ENCODE results near the gene PLXNA2.
A peak's percentile ranks its signal among the peaks of the same experiment; 100 is the strongest.

The PLXNA2 gene

GRCh38 chr1:208256091-208256490 is 11.9 kb upstream of the PLXNA2 start:
- H3K27ac Mint-ChIP-seq = no peak overlapping the region
- H3K4me1 Mint-ChIP-seq (ENCODE audit: low read depth) = no peaks in the 10 kb centered on the region
- DNase-seq (ENCODE audit: low spot score) = no peak
- no peak overlapping the region for H3K4me3 Mint-ChIP-seq
- H3K36me3 Mint-ChIP-seq (ENCODE audit: low read depth) = no peaks in the 10 kb centered on the region
- no peaks in the 10 kb centered on the region for H3K9me3 Mint-ChIP-seq
- peaks cover 5% of the 10 kb centered on the region for H3K27me3 Mint-ChIP-seq (ENCODE audit: low read depth)

- Mint-ChIP-seq H3K4me3 (no peak overlapping the region), H3K4me1 (ENCODE audit: low read depth) (no peaks in the 10 kb centered on the region), H3K9me3 (no peaks in the 10 kb centered on the region), H3K27ac (no peak overlapping the region), H3K36me3 (ENCODE audit: low read depth) (no peaks in the 10 kb centered on the region), H3K27me3 (ENCODE audit: low read depth) (peaks cover 10% of the 10 kb centered on the region)
- no peak for DNase-seq (ENCODE audit: low spot score)
These were observed 10.7 kb upstream of the PLXNA2 start for GRCh38 chr1:208254862-208255261.

GRCh38 chr1:208254376-208254775 is 10.2 kb upstream of the PLXNA2 start:
- no peak overlapping the region for H3K4me3 Mint-ChIP-seq
- H3K27me3 Mint-ChIP-seq (ENCODE audit: low read depth) = peaks cover 10% of the 10 kb centered on the region
- H3K4me1 Mint-ChIP-seq (ENCODE audit: low read depth) = no peaks in the 10 kb centered on the region
- no peaks in the 10 kb centered on the region for H3K9me3 Mint-ChIP-seq
- no peak for DNase-seq (ENCODE audit: low spot score)
- H3K27ac Mint-ChIP-seq = no peak overlapping the region
- no peaks in the 10 kb centered on the region for H3K36me3 Mint-ChIP-seq (ENCODE audit: low read depth)

GRCh38 chr1:208252836-208253576 is 8.8 kb upstream of the PLXNA2 start:
- H3K27ac Mint-ChIP-seq = no peak overlapping the region
- peaks cover 15% of the 10 kb centered on the region for H3K27me3 Mint-ChIP-seq (ENCODE audit: low read depth)
- no peaks in the 10 kb centered on the region for H3K4me1 Mint-ChIP-seq (ENCODE audit: low read depth)
- H3K9me3 Mint-ChIP-seq = no peaks in the 10 kb centered on the region
- DNase-seq (ENCODE audit: low spot score) = no peak
- no peaks in the 10 kb centered on the region for H3K36me3 Mint-ChIP-seq (ENCODE audit: low read depth)
- H3K4me3 Mint-ChIP-seq = no peak overlapping the region

- Mint-ChIP-seq H3K36me3 (ENCODE audit: low read depth) (no peaks in the 10 kb centered on the region), H3K4me1 (ENCODE audit: low read depth) (no peaks in the 10 kb centered on the region), H3K27ac (no peak overlapping the region), H3K9me3 (no peaks in the 10 kb centered on the region), H3K27me3 (ENCODE audit: low read depth) (peaks cover 18% of the 10 kb centered on the region), H3K4me3 (no peak overlapping the region)
- DNase-seq (ENCODE audit: low spot score) = no peak
These were observed 8.0 kb upstream of the PLXNA2 start for GRCh38 chr1:208251911-208252835.

GRCh38 chr1:208251015-208251414 is 6.8 kb upstream of the PLXNA2 start:
- DNase-seq (ENCODE audit: low spot score) = no peak
- Mint-ChIP-seq H3K27me3 (ENCODE audit: low read depth) (peaks cover 25% of the 10 kb centered on the region), H3K4me3 (no peak overlapping the region), H3K9me3 (no peaks in the 10 kb centered on the region), H3K27ac (no peak overlapping the region), H3K4me1 (ENCODE audit: low read depth) (no peaks in the 10 kb centered on the region), H3K36me3 (ENCODE audit: low read depth) (no peaks in the 10 kb centered on the region)

GRCh38 chr1:208250613-208251012 is 6.4 kb upstream of the PLXNA2 start:
- Mint-ChIP-seq H3K27me3 (ENCODE audit: low read depth) (peaks cover 26% of the 10 kb centered on the region), H3K9me3 (no peaks in the 10 kb centered on the region), H3K4me1 (ENCODE audit: low read depth) (no peaks in the 10 kb centered on the region)

GRCh38 chr1:208248991-208249696 is 5.0 kb upstream of the PLXNA2 start:
- H3K27ac Mint-ChIP-seq = no peak overlapping the region
- H3K4me1 Mint-ChIP-seq (ENCODE audit: low read depth) = peaks cover 9% of the 10 kb centered on the region
- H3K4me3 Mint-ChIP-seq = no peak overlapping the region
- no peaks in the 10 kb centered on the region for H3K9me3 Mint-ChIP-seq
- DNase-seq (ENCODE audit: low spot score) = no peak
- H3K36me3 Mint-ChIP-seq (ENCODE audit: low read depth) = no peaks in the 10 kb centered on the region
- peaks cover 34% of the 10 kb centered on the region for H3K27me3 Mint-ChIP-seq (ENCODE audit: low read depth)

More at GRCh38 chr1:208250613-208251012, 6.4 kb upstream of the PLXNA2 start:
- no peaks in the 10 kb centered on the region for H3K36me3 Mint-ChIP-seq (ENCODE audit: low read depth)
- no peak overlapping the region for H3K27ac Mint-ChIP-seq
- no peak for DNase-seq (ENCODE audit: low spot score)
- no peak overlapping the region for H3K4me3 Mint-ChIP-seq

- H3K27ac Mint-ChIP-seq = no peak overlapping the region
- DNase-seq (ENCODE audit: low spot score) = no peak
- peaks cover 38% of the 10 kb centered on the region for H3K27me3 Mint-ChIP-seq (ENCODE audit: low read depth)
- H3K4me3 Mint-ChIP-seq = no peak overlapping the region
- no peaks in the 10 kb centered on the region for H3K36me3 Mint-ChIP-seq (ENCODE audit: low read depth)
- no peaks in the 10 kb centered on the region for H3K9me3 Mint-ChIP-seq
- peaks cover 9% of the 10 kb centered on the region for H3K4me1 Mint-ChIP-seq (ENCODE audit: low read depth)
These were observed 4.2 kb upstream of the PLXNA2 start for GRCh38 chr1:208248307-208248801.

GRCh38 chr1:208247696-208248095 is 3.5 kb upstream of the PLXNA2 start:
- DNase-seq (ENCODE audit: low spot score) = no peak
- Mint-ChIP-seq H3K36me3 (ENCODE audit: low read depth) (no peaks in the 10 kb centered on the region), H3K9me3 (no peaks in the 10 kb centered on the region), H3K27me3 (ENCODE audit: low read depth) (peaks cover 40% of the 10 kb centered on the region), H3K4me1 (ENCODE audit: low read depth) (peaks cover 11% of the 10 kb centered on the region), H3K27ac (no peak overlapping the region), H3K4me3 (no peak overlapping the region)

GRCh38 chr1:208245185-208245705 is 1.1 kb upstream of the PLXNA2 start:
- Mint-ChIP-seq H3K36me3 (ENCODE audit: low read depth) (no peaks in the 10 kb centered on the region), H3K27me3 (ENCODE audit: low read depth) (peaks cover 52% of the 10 kb centered on the region), H3K4me3 (peak overlapping the region; percentile 74), H3K4me1 (ENCODE audit: low read depth) (peaks cover 11% of the 10 kb centered on the region), H3K27ac (no peak overlapping the region), H3K9me3 (no peaks in the 10 kb centered on the region)
- DNase-seq (ENCODE audit: low spot score) = peak; percentile 68

GRCh38 chr1:208243527-208243966 is 637 bp downstream of the PLXNA2 start:
- Mint-ChIP-seq H3K36me3 (ENCODE audit: low read depth) (no peaks in the 10 kb centered on the region), H3K4me1 (ENCODE audit: low read depth) (peaks cover 11% of the 10 kb centered on the region), H3K9me3 (no peaks in the 10 kb centered on the region), H3K27ac (no peak overlapping the region), H3K27me3 (ENCODE audit: low read depth) (peaks cover 59% of the 10 kb centered on the region), H3K4me3 (peak overlapping the region; percentile 70)
- DNase-seq (ENCODE audit: low spot score) = no peak

- Mint-ChIP-seq H3K27me3 (ENCODE audit: low read depth) (peaks cover 64% of the 10 kb centered on the region), H3K4me3 (peak overlapping the region; percentile 69), H3K4me1 (ENCODE audit: low read depth) (peaks cover 11% of the 10 kb centered on the region), H3K27ac (no peak overlapping the region), H3K9me3 (no peaks in the 10 kb centered on the region), H3K36me3 (ENCODE audit: low read depth) (no peaks in the 10 kb centered on the region)
- DNase-seq (ENCODE audit: low spot score) = no peak
These were observed 1.1 kb downstream of the PLXNA2 start for GRCh38 chr1:208242941-208243526.
